Smooth muscle cell (in vitro differentiated cells): ENCODE results near the gene LPP. TPM values are rescaled to one million over a fixed set of nuclear protein-coding genes. Genes with fewer than 3 reads are reported as not detected.

ENCODE experiments used
- DNase-seq: peaks from one replicate; lab custom pipeline; 2025; ENCODE audit not compliant: unreplicated experiment; lab: John Stamatoyannopoulos, UW
- H2AFZ ChIP-seq: fragments of 200-600 bp; sonication (generic); 2 replicates; pipeline ENCODE4 v1.6.0; 2016; ENCODE audit warnings: antibody characterized with exemption, low read depth, mild to moderate bottlenecking
- H3F3A ChIP-seq: fragments of 200-600 bp; sonication (generic); 2 replicates; pipeline ENCODE4 v1.6.0; 2017; ENCODE audit warnings: antibody characterized with exemption, low read depth
- H3K27ac ChIP-seq: fragments of 200-600 bp; sonication (generic); 2 replicates; pipeline ENCODE4 v1.5.1; 2016; ENCODE audit warnings: low read depth, mild to moderate bottlenecking
- H3K27me3 ChIP-seq: fragments of 200-600 bp; sonication (generic); 2 replicates; pipeline ENCODE4 v1.6.1; 2016; ENCODE audit warnings: low read depth, mild to moderate bottlenecking
- H3K36me3 ChIP-seq: fragments of 200-600 bp; sonication (generic); 2 replicates; pipeline ENCODE4 v1.5.1; 2016; ENCODE audit warnings: low read depth
- H3K4me1 ChIP-seq: fragments of 200-600 bp; sonication (generic); 2 replicates; pipeline ENCODE4 v1.5.1; 2016; ENCODE audit warnings: low read depth
- H3K4me2 ChIP-seq: fragments of 200-600 bp; sonication (generic); 2 replicates; pipeline ENCODE4 v1.6.0; 2016; ENCODE audit warnings: mild to moderate bottlenecking
- H3K4me3 ChIP-seq: fragments of 200-600 bp; sonication (generic); 2 replicates; pipeline ENCODE4 v1.5.1; 2016; ENCODE audit warnings: mild to moderate bottlenecking
- H3K79me2 ChIP-seq: fragments of 200-600 bp; sonication (generic); 2 replicates; pipeline ENCODE4 v1.6.0; 2016; ENCODE audit warnings: low read depth, mild to moderate bottlenecking
- H3K9ac ChIP-seq: fragments of 200-600 bp; sonication (generic); 2 replicates; pipeline ENCODE4 v1.6.0; 2016; ENCODE audit warnings: low read depth
- H3K9me3 ChIP-seq: fragments of 200-600 bp; sonication (generic); replicated peaks from 2 replicates; pipeline ENCODE4 v1.5.1; 2016; ENCODE audit warnings: low read depth
- H4K20me1 ChIP-seq: fragments of 200-600 bp; sonication (generic); 2 replicates; pipeline ENCODE4 v1.6.0; 2016; ENCODE audit warnings: low read depth
- whole genome bisulfite sequencing: methylation state at CpG from one replicate; pipeline ENCODE4 v1.1.7; 2016; ENCODE audit warnings: low lambda C conversion rate; 5-methylcytosine and 5-hydroxymethylcytosine counted together
- polyA plus RNA-seq: library from polyadenylated mRNA; unstranded; fragments of >200 nt; fragmentation: Nextera tagmentation; extraction: Ambion mirVana; gene quantifications from 2 replicates; pipeline ENCODE4 v1.2.1, GENCODE V29; 2016
- total RNA-seq: library from RNA; depleted of rRNA; stranded (reverse); fragments of >200 nt; gene quantifications from 2 replicates; pipeline ENCODE4 v1.2.3, GENCODE V29; 2014
- TF ChIP-seq, protein P1 (sequence below): fragments of 200-600 bp; sonication (generic); IDR thresholded peaks from 2 replicates; pipeline ENCODE4 v1.5.1; 2017; ENCODE audit warnings: borderline replicate concordance, mild to moderate bottlenecking, antibody characterized with exemption; ENCODE audit not compliant: insufficient read depth, poor library complexity, severe bottlenecking

The LPP gene
- total and polyA plus RNA-seq, 2 experiments from 2014 or later: 42.3 to 128 TPM

- WGBS: 57% methylated on average over 3 of the region's 3 CpGs
- H3K27ac ChIP-seq: peak overlapping the region; percentile 2
- no peak overlapping the region for H3K4me2 ChIP-seq
Measured at GRCh38 chr3:188760408-188760807, 606.5 kb downstream of the LPP start.

DNA sequence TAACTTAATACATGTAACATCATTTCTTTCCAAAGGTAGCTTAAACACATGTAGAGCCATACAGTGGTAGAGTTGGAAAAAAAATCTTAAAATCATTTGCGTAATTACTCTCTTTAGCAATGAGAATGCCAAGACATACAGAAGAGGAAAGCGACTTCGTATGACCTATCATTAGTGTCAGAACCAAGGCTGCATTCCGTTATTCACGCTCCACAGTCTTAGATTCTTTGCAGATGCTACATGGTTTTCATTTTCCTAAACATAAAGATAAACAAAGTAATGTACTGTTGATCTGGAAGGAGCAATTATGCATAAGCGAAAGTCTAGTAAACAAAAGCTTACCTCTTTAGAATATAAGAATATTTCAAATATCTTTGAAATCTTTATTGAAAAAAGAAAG is 607.5 kb downstream of the LPP start:
- H3K79me2 ChIP-seq: peaks cover 5% of the 10 kb centered on the region
- H3K4me3 ChIP-seq: no peak overlapping the region
- H3K9me3 ChIP-seq: no peaks in the 10 kb centered on the region
- no peak for DNase-seq
- TF ChIP-seq, protein P1, sequence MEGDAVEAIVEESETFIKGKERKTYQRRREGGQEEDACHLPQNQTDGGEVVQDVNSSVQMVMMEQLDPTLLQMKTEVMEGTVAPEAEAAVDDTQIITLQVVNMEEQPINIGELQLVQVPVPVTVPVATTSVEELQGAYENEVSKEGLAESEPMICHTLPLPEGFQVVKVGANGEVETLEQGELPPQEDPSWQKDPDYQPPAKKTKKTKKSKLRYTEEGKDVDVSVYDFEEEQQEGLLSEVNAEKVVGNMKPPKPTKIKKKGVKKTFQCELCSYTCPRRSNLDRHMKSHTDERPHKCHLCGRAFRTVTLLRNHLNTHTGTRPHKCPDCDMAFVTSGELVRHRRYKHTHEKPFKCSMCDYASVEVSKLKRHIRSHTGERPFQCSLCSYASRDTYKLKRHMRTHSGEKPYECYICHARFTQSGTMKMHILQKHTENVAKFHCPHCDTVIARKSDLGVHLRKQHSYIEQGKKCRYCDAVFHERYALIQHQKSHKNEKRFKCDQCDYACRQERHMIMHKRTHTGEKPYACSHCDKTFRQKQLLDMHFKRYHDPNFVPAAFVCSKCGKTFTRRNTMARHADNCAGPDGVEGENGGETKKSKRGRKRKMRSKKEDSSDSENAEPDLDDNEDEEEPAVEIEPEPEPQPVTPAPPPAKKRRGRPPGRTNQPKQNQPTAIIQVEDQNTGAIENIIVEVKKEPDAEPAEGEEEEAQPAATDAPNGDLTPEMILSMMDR: no peak
- H3K4me1 ChIP-seq: no peaks in the 10 kb centered on the region
- H2AFZ ChIP-seq: no peak overlapping the region
- H3K9ac ChIP-seq: no peak overlapping the region
- H3K27ac ChIP-seq: peak overlapping the region; percentile 2
- H3K4me2 ChIP-seq: no peak overlapping the region
- H3F3A ChIP-seq: peaks cover 4% of the 10 kb centered on the region
- H4K20me1 ChIP-seq: peaks cover 11% of the 10 kb centered on the region
- WGBS: 57% methylated on average over 6 of the region's 6 CpGs
- no peaks in the 10 kb centered on the region for H3K36me3 ChIP-seq
- H3K27me3 ChIP-seq: no peaks in the 10 kb centered on the region

More at GRCh38 chr3:188760408-188760807, 606.5 kb downstream of the LPP start:
- H3F3A ChIP-seq: peaks cover 4% of the 10 kb centered on the region
- DNase-seq: no peak
- H3K4me3 ChIP-seq: no peak overlapping the region
- H3K36me3 ChIP-seq: no peaks in the 10 kb centered on the region
- H3K27me3 ChIP-seq: no peaks in the 10 kb centered on the region
- peaks cover 5% of the 10 kb centered on the region for H3K79me2 ChIP-seq
- no peaks in the 10 kb centered on the region for H3K4me1 ChIP-seq
- TF ChIP-seq, protein P1: no peak
- H4K20me1 ChIP-seq: peaks cover 10% of the 10 kb centered on the region
- no peak overlapping the region for H2AFZ ChIP-seq
- no peak overlapping the region for H3K9ac ChIP-seq
- no peaks in the 10 kb centered on the region for H3K9me3 ChIP-seq

- Histone ChIP-seq H3K9ac (no peak overlapping the region), H3K27me3 (no peaks in the 10 kb centered on the region), H3K4me1 (no peaks in the 10 kb centered on the region), H3K79me2 (peaks cover 5% of the 10 kb centered on the region), H3K36me3 (no peaks in the 10 kb centered on the region), H3F3A (peaks cover 4% of the 10 kb centered on the region), H3K9me3 (no peaks in the 10 kb centered on the region), H3K27ac (no peak overlapping the region), H2AFZ (no peak overlapping the region), H3K4me2 (no peak overlapping the region), H4K20me1 (peaks cover 16% of the 10 kb centered on the region), H3K4me3 (no peak overlapping the region)
- WGBS: 96% methylated on average over 3 of the region's 3 CpGs
- no peak for DNase-seq
- TF ChIP-seq, protein P1: no peak
Measured at GRCh38 chr3:188761964-188762363, 608.0 kb downstream of the LPP start.

DNA sequence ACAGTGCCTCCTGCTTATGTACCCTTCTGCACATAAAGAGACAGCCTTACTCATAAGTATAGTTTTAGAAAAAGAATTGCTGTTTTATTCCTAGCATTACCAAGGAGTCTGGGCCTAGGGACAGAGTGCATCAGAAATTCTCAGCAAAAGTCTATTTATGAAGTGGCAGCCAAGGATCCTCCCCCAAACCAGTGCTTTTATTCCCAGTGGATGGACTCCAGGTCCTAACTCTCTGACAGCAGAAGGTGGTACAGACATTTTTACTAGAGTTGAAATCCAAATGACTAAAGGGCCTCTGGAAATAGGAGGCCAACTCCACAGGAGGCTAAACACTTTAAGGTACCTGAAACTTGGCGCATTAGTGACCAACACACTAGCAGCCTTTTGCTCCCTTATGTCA is 610.7 kb downstream of the LPP start:
- no peak for DNase-seq
- WGBS: 100% methylated on average over 1 of the region's 1 CpG
- no peak overlapping the region for H3K4me2 ChIP-seq

More for the DNA sequence above, 610.7 kb downstream of the LPP start:
- H2AFZ ChIP-seq: no peak overlapping the region
- no peaks in the 10 kb centered on the region for H3K36me3 ChIP-seq
- H3K79me2 ChIP-seq: peaks cover 11% of the 10 kb centered on the region
- H3K9me3 ChIP-seq: no peaks in the 10 kb centered on the region
- peaks cover 16% of the 10 kb centered on the region for H4K20me1 ChIP-seq
- H3K9ac ChIP-seq: no peak overlapping the region
- TF ChIP-seq, protein P1: no peak
- no peaks in the 10 kb centered on the region for H3K27me3 ChIP-seq
- H3F3A ChIP-seq: peaks cover 4% of the 10 kb centered on the region
- H3K4me1 ChIP-seq: no peaks in the 10 kb centered on the region
- H3K4me3 ChIP-seq: no peak overlapping the region
- H3K27ac ChIP-seq: no peak overlapping the region
